Kidney epithelial cell (primary cell): ENCODE results near the gene DLST. TPM values are rescaled to one million over a fixed set of nuclear protein-coding genes. Genes with fewer than 3 reads are reported as not detected.

Experiments used
- DNase-seq: peaks from one replicate; pipeline ENCODE4 v3.0.0-alpha.2; 2010; ENCODE audit warnings: low read depth
- H3K27me3 ChIP-seq: 2 replicates; pipeline ENCODE4 v1.6.0; 2011; ENCODE audit warnings: low read length; ENCODE audit not compliant: control insufficient read depth, insufficient read depth
- H3K36me3 ChIP-seq: 2 replicates; pipeline ENCODE4 v1.5.1; 2011; ENCODE audit warnings: low read length; ENCODE audit not compliant: control insufficient read depth, insufficient read depth
- H3K4me3 ChIP-seq: 2 replicates; pipeline ENCODE4 v1.5.1; 2011; ENCODE audit warnings: low read depth, mild to moderate bottlenecking, control low read depth, low read length
- CTCF ChIP-seq: IDR thresholded peaks from 2 replicates; pipeline ENCODE4 v1.5.1; 2011; ENCODE audit warnings: mild to moderate bottlenecking, moderate library complexity, low read length, control low read depth, inconsistent platforms; ENCODE audit not compliant: insufficient read depth, poor library complexity, severe bottlenecking
- total RNA-seq: library from RNA; depleted of rRNA; stranded (reverse); fragments of >200 nt; gene quantifications from 2 replicates; pipeline ENCODE4 v1.2.3, GENCODE V29; 2015

Gene DLST
- total RNA-seq, 1 donor from 2014 or later, result 84.1 TPM

- H3K4me3 ChIP-seq, result no peak overlapping the region
- no peaks in the 10 kb centered on the region for H3K36me3 ChIP-seq
- no peaks in the 10 kb centered on the region for H3K27me3 ChIP-seq
- no peak for TF ChIP-seq CTCF
- DNase-seq, result no peak
Measured at GRCh38 chr14:74936731-74937130, 55.0 kb downstream of the DLST start.

- Histone ChIP-seq H3K4me3 (no peak overlapping the region), H3K36me3 (no peaks in the 10 kb centered on the region), H3K27me3 (no peaks in the 10 kb centered on the region)
- DNase-seq, result no peak
- no peak for TF ChIP-seq CTCF
Measured at GRCh38 chr14:74937171-74937570, 55.5 kb downstream of the DLST start.

- Histone ChIP-seq H3K4me3 (no peak overlapping the region), H3K27me3 (no peaks in the 10 kb centered on the region), H3K36me3 (no peaks in the 10 kb centered on the region)
- no peak for TF ChIP-seq CTCF
- no peak for DNase-seq
Measured at GRCh38 chr14:74938531-74939495, 57.1 kb downstream of the DLST start.

- TF ChIP-seq CTCF, result no peak
- DNase-seq, result no peak
- Histone ChIP-seq H3K4me3 (no peak overlapping the region), H3K36me3 (no peaks in the 10 kb centered on the region), H3K27me3 (no peaks in the 10 kb centered on the region)
Measured at GRCh38 chr14:74940956-74941565, 59.3 kb downstream of the DLST start.

- TF ChIP-seq CTCF, result no peak
- no peak overlapping the region for H3K4me3 ChIP-seq
- DNase-seq, result no peak
- no peaks in the 10 kb centered on the region for H3K36me3 ChIP-seq
- no peaks in the 10 kb centered on the region for H3K27me3 ChIP-seq
Measured at GRCh38 chr14:74941676-74942097, 60.0 kb downstream of the DLST start.
